Fibroblast of villous mesenchyme (primary cell): Measurements from ENCODE around the gene PHF23. TPM values are rescaled to one million over a fixed set of nuclear protein-coding genes. Genes with fewer than 3 reads are reported as not detected.

Experiments used
- DNase-seq: peaks from one replicate; pipeline ENCODE4 v3.0.0-alpha.2; 2010; ENCODE audit warnings: low read depth
- H3K4me3 ChIP-seq: 2 replicates; pipeline ENCODE4 v1.5.1; 2011; ENCODE audit warnings: low read depth, mild to moderate bottlenecking, low read length
- CTCF ChIP-seq: IDR thresholded peaks from 2 replicates; pipeline ENCODE4 v1.5.1; 2012; ENCODE audit warnings: low read depth, mild to moderate bottlenecking, low read length; ENCODE audit not compliant: insufficient read depth
- total RNA-seq: library from RNA; depleted of rRNA; stranded (reverse); fragments of >200 nt; gene quantifications from 2 replicates; pipeline ENCODE4 v1.2.3, GENCODE V29; 2012

Gene PHF23
- total RNA-seq, 1 donor = 51.8 TPM

- peak within 1 kb of the TSS; percentile 83 for H3K4me3 ChIP-seq
- no peak for TF ChIP-seq CTCF
- peak; percentile 85 for DNase-seq
Observed at GRCh38 chr17:7219812-7220592, 19.3 kb downstream of the PHF23 start, which contains the start of the genes ACADVL and DLG4. ACADVL (plus strand) TSS chr17:7219938; CDS start chr17:7219985, 47 bp downstream. DLG4 (minus strand) TSS chr17:7219836.

GRCh38 chr17:7219229-7219811, 19.9 kb downstream of the PHF23 start:
- H3K4me3 ChIP-seq = peak overlapping the region; percentile 83
- no peak for DNase-seq
- TF ChIP-seq CTCF = no peak

GRCh38 chr17:7218758-7219157, 20.5 kb downstream of the PHF23 start:
- no peak overlapping the region for H3K4me3 ChIP-seq
- DNase-seq = no peak
- no peak for TF ChIP-seq CTCF

- no peak for TF ChIP-seq CTCF
- H3K4me3 ChIP-seq = peak overlapping the region; percentile 77
- DNase-seq = no peak
Observed at GRCh38 chr17:7218166-7218565, 21.1 kb downstream of the PHF23 start.

- DNase-seq = peak; percentile 65
- peak overlapping the region; percentile 77 for H3K4me3 ChIP-seq
- TF ChIP-seq CTCF = no peak
Observed at GRCh38 chr17:7217113-7217987, 21.9 kb downstream of the PHF23 start.

- no peak for DNase-seq
- peak overlapping the region; percentile 77 for H3K4me3 ChIP-seq
- TF ChIP-seq CTCF = no peak
Observed at GRCh38 chr17:7216242-7217112, 22.8 kb downstream of the PHF23 start.
